ENCODE measurements around the gene LIN52. TPM values are rescaled to one million over a fixed set of nuclear protein-coding genes. Genes with fewer than 3 reads are reported as not detected.

LIN52 gene
- total and polyA plus RNA-seq, 2 of the 8 experiments (the other 6 are each of a cell fraction or from before 2014, with no cell fraction given), result 6.8 to 11.6 TPM

DNA sequence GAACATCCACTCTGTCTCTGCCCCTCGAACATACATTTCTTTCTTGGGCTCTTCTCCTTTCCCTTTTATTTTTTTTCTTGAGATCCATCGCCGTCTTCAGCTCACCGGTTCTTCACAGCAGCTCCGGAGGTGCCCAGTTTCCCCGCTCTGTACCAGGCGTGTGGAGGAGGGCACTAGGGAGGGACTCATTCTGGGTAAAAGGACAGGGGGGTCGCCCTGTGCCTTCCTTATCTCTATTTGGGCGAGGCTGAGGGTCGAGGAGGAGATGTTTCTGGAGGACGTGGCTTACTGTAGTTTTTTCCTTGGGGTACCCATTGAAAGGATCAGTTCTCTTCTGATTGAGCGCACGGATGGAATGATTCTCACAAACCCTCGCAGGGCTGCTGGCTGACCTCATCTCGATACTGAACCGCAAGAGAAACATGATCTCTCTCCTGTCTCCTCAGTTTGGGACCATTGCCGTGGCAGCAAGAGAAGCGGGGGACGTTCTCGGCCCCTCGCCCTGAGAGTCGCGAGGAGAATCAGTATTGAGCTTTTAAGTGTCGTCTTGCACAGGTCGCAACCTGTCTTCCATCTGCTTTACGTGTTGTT lies 386 bp downstream of the LIN52 start (continued):
- TF ChIP-seq TAF1 (IDR thresholded peaks at IDR 0.05; ENCODE audit: low read depth, low read length), result peak; percentile 70

Measured in H1 (cell line).